ENCODE results near the gene PDSS2. TPM values are rescaled to one million over a fixed set of nuclear protein-coding genes. Genes with fewer than 3 reads are reported as not detected.

Gene PDSS2
- total and polyA plus RNA-seq, 4 donors, result 10.5 to 20.9 (median 16.0) TPM

GRCh38 chr6:107121964-107122495 is 337.3 kb downstream of the PDSS2 start:
- H3K4me1 ChIP-seq (ENCODE audit: control insufficient read depth in 4 of 4, insufficient read depth in 4 of 4, low read length in 3 of 4), result no peaks in the 10 kb centered on the region
- H3K9ac ChIP-seq (ENCODE audit: low read depth in 1 of 2, low read length in 2 of 2), result no peak overlapping the region
- no peak overlapping the region for H3K27ac ChIP-seq (ENCODE audit: low read depth in 1 of 2, low read length in 2 of 2)
- TF ChIP-seq TAF1 (conservative IDR thresholded peaks at IDR 0.05), result no peak
- TF ChIP-seq HNF4G (IDR thresholded peaks at IDR 0.05), result no peak
- TF ChIP-seq RXRA (IDR thresholded peaks at IDR 0.05), result no peak
- TF ChIP-seq HNF4A (conservative IDR thresholded peaks at IDR 0.05), result no peak
- TF ChIP-seq NR2F2 (IDR thresholded peaks at IDR 0.05), result no peak
- TF ChIP-seq RAD21 (IDR thresholded peaks at IDR 0.05), result no peak
- TF ChIP-seq FOXA2 (IDR thresholded peaks at IDR 0.05), result no peak
- no peak for TF ChIP-seq CTCF (IDR thresholded peaks at IDR 0.05; ENCODE audit: low read depth, low read length, missing input control)
- no peak for TF ChIP-seq GABPA (IDR thresholded peaks at IDR 0.05 in 1 of 2, conservative IDR thresholded peaks at IDR 0.05 in 1 of 2)
- TF ChIP-seq SP1 (IDR thresholded peaks at IDR 0.05), result no peak
- no peak for TF ChIP-seq FOXA1 (IDR thresholded peaks at IDR 0.05)
- TF ChIP-seq, protein P1, sequence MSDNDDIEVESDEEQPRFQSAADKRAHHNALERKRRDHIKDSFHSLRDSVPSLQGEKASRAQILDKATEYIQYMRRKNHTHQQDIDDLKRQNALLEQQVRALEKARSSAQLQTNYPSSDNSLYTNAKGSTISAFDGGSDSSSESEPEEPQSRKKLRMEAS (IDR thresholded peaks at IDR 0.05), result no peak
- TF ChIP-seq, protein P2, sequence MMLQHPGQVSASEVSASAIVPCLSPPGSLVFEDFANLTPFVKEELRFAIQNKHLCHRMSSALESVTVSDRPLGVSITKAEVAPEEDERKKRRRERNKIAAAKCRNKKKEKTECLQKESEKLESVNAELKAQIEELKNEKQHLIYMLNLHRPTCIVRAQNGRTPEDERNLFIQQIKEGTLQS (IDR thresholded peaks at IDR 0.05), result no peak
- TF ChIP-seq JUND (IDR thresholded peaks at IDR 0.05), result no peak
- no peak for TF ChIP-seq EGR1 (IDR thresholded peaks at IDR 0.05; ENCODE audit: low read depth in 2 of 2)
- TF ChIP-seq REST (IDR thresholded peaks at IDR 0.05), result no peak
- TF ChIP-seq YY1 (IDR thresholded peaks at IDR 0.05), result no peak
- no peak for TF ChIP-seq ZBTB33 (IDR thresholded peaks at IDR 0.05)
- WGBS, result 92% methylated on average over 8 of the region's 8 CpGs
- H3K36me3 ChIP-seq (ENCODE audit: control insufficient read depth in 4 of 4, insufficient read depth in 3 of 4, low read depth in 1 of 4, low read length in 3 of 4), result no peaks in the 10 kb centered on the region
- DNase-seq (ENCODE audit: low spot score), result no peak
- no peaks in the 10 kb centered on the region for H3K27me3 ChIP-seq (ENCODE audit: control insufficient read depth in 4 of 4, insufficient read depth in 4 of 4, low read length in 3 of 4)
- H3K4me3 ChIP-seq (ENCODE audit: low read depth in 1 of 3, low read length in 3 of 3), result no peak overlapping the region
- H3K9me3 ChIP-seq (ENCODE audit: control insufficient read depth in 4 of 4, low read length in 3 of 4), result no peaks in the 10 kb centered on the region
